Adipose tissue (tissue), 3 donors: ENCODE measurements around the gene C1orf167. TPM values are rescaled to one million over a fixed set of nuclear protein-coding genes. Genes with fewer than 3 reads are reported as not detected.

ENCODE experiments used
- H3K27ac ChIP-seq: one replicate; pipeline ENCODE4 v1.5.1; 2013; ENCODE audit warnings: low read depth, low read length
- WGBS, 3 donors: extraction: QIAGEN DNeasy Blood & Tissue Kit; methylation state at CpG; one replicate each; pipeline ENCODE4 v1.1.7; 2013; 5-methylcytosine and 5-hydroxymethylcytosine counted together
- polyA plus RNA-seq, 3 donors: library from polyadenylated mRNA; stranded (reverse); fragments of 200-250 nt; gene quantifications; one replicate each; pipeline ENCODE4 v1.2.3, GENCODE V29; 2013
- donor health status: healthy with polysubstance abuse.
- donor health status: Bipolar disorder and iron deficiency.
- donor health status: healthy.

The C1orf167 gene
- polyA plus RNA-seq, 3 donors: 0.83 to 2.7 (median 2.1) TPM

DNA sequence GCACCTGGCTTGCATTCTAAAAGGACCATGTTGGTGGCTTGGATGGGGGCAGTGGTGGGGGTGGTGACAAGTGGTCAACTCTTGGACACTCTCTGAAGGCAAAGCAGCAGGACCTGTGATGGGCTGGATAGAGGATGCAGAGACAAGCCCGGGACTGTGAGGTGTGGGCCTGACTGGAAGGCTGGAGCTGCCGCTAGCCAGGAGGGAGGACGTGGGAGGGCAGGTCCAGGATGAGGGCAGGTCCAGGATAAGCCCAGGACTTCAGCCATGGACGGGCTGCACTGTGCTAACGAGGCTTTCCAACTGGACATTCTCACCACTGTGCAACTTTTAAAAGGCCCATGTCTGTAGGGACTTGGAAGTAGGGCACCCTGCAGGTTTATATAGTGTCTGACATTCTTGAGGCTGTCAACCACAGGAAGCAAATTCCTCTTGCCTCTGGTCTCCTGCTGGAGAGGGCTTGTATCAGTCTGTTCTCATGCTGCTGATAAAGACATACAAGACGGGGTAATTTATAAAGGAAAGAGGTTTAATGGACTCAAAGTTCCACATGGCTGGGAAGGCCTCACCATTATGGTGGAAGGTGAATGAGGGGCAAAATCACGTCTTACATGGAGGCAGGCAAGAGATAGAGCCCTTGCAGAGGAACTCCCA is 8.3 kb upstream of the C1orf167 start:
- H3K27ac ChIP-seq: no peak overlapping the region
- 42 to 59% (median 49%) methylated on average over 7 of the region's 7 CpGs for WGBS, 3 donors

- WGBS, 3 donors: 84 to 97% (median 91%) methylated on average over 1 of the region's 1 CpG
- H3K27ac ChIP-seq: no peak overlapping the region
These were observed 4.9 kb upstream of the C1orf167 start for GRCh38 chr1:11757047-11757446.

- WGBS, 3 donors: 89 to 94% (median 92%) methylated on average over 4 of the region's 4 CpGs
- no peak overlapping the region for H3K27ac ChIP-seq
These were observed 2.2 kb upstream of the C1orf167 start for GRCh38 chr1:11759791-11760190.

DNA sequence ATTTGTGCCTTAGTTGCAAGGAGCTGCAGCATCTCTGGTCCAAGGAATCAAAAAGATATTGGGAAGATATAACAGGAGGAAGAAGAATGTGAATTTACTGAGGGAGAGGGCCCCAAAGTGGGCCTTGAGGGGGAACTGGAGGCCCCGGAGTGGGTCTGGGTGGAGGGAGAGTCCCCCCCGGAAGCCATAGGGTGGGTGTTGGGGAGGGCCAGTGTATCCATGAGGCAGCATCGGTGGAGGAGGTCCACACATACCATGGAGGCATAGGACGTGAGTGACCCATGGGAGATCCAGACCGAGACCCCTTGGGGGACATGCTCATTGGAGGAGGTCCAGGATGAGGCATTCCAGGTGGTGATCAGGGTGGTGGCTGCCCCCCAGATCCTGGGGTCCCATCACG is 708 bp upstream of the C1orf167 start:
- no peak overlapping the region for H3K27ac ChIP-seq

GRCh38 chr1:11764115-11764514 is 2.1 kb downstream of the C1orf167 start:
- WGBS, 3 donors: 91 to 95% (median 94%) methylated on average over 3 of the region's 3 CpGs
- no peak overlapping the region for H3K27ac ChIP-seq

More for the DNA sequence above, 708 bp upstream of the C1orf167 start:
- WGBS, 3 donors: 85 to 88% (median 87%) methylated on average over 6 of the region's 6 CpGs

DNA sequence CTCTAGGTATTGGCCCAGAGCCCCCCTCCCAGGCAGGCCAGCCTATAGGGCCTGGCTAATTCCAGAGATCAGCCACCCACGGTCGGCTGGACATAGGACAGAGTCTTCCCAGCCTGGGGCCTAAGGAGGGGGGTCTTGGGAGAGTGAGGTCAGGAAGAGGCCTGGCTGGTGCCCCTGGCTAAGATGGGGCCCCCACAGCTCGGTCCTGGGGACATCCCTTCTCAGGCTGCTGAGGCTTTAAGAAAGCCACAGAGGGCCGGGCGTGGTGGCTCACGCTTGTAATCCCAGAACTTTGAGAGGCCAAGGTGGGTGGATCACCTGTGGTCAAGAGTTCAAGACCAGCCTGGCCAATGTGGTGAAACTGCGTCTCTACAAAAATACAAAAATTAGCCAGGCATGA is 2.5 kb downstream of the C1orf167 start:
- WGBS, 3 donors: 84 to 90% (median 85%) methylated on average over 7 of the region's 7 CpGs

GRCh38 chr1:11765661-11766428 is 3.9 kb downstream of the C1orf167 start:
- no peak overlapping the region for H3K27ac ChIP-seq
- WGBS, 3 donors: 85 to 89% (median 88%) methylated on average over 19 of the region's 19 CpGs

More for the DNA sequence above, 2.5 kb downstream of the C1orf167 start:
- H3K27ac ChIP-seq: no peak overlapping the region

DNA sequence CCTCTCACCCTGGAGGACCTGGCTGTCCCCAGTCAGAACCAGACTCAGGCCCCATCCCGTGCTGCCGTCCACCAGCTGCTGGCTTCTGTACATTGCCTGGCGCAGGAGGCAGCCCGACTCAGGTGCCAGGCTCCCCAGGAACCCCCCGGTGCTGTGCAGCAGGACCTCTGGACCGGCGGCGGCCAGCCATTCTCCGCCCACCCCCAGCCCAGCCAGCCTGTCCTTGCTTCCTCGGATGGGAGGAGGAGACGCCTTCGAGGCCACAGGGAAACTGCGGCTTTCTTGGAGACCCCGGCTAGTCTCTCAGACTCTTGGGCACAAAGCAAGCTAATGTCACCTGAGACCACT is 4.4 kb downstream of the C1orf167 start:
- 83 to 88% (median 83%) methylated on average over 10 to 14 of the region's 14 CpGs for WGBS, 3 donors
- H3K27ac ChIP-seq: no peak overlapping the region

DNA sequence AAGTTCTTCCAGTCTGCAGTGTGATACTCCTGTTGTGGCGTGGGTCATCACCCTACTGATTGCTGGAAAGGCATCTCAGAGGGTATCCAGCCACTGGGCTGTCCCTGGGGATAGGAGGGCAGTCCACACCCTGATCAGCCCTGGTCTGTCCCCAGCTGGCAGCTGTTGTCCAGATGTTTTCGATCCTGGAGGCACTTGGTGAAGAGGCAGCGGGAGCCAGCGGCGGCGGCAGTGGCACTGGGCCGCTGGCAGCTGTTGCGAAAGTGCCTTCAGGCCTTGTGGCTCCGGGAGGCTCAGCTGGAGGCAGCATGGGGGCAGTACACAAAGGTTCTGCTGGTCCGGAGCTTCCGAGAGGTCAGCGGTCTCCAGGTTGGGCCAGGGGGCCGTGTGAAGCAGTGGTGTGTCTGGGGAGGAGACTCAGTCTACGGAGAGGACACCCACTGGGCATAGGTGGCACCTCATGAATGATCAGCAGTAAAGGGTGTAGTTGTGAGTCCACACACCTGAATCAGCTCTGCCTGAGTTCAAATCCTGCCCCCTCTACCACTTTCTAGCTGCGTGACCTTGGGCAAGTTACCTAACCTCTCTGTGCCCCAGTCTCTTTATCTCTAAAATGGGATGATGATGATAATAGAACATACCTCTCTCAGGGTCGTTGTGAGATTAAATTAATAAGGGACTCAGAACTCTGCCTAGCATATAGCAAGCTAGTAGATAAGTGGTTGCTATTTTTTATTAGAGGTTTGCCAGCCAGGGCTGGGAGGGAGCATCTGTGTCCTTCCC is 6.1 kb downstream of the C1orf167 start:
- no peak overlapping the region for H3K27ac ChIP-seq
- WGBS, 3 donors: 76 to 78% (median 78%) methylated on average over 16 of the region's 16 CpGs

- WGBS, 3 donors: 44 to 55% (median 51%) methylated on average over 4 of the region's 4 CpGs
These were observed 6.8 kb downstream of the C1orf167 start for GRCh38 chr1:11768821-11769220.

DNA sequence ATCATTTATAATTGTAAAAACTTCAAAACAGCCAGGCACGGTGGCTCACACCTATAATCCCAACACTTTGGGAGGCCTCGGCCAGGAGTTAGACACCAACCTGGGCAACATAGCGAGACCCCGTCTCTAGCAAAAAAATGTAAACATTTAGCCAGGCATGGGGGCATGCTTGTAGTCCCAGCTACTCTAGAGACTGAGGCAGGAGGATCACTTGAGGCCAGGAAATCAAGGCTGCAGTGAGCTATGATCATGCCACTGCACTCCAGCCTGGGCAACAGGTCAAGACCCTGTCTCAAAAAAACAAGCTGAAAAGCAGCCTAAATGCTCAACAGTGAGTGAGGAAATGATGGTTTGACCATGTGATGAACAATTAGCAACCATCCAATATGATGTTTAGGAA is 7.3 kb downstream of the C1orf167 start:
- 76 to 80% (median 76%) methylated on average over 4 of the region's 4 CpGs for WGBS, 3 donors
- no peak overlapping the region for H3K27ac ChIP-seq

More at GRCh38 chr1:11768821-11769220, 6.8 kb downstream of the C1orf167 start:
- H3K27ac ChIP-seq: no peak overlapping the region

DNA sequence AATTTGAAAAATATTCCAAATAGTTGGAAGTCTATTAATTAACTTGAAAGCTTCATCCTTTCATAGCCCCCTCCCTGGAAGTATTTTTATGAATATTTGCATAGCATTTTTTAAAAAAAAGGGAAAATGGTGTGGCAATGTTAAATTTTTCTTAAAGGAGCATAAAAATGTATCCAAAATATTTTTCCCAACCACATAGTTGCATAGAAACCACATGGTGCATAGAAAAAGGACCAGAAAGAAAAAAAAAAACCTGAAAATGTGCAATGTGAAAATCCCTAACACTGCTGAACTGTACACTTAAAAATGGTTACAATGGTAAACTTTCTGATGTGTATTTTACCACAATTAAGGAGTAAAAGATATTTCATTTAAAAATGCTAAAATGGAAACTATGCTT is 8.0 kb downstream of the C1orf167 start:
- no peak overlapping the region for H3K27ac ChIP-seq

GRCh38 chr1:11771481-11772043 is 9.6 kb downstream of the C1orf167 start:
- no peak overlapping the region for H3K27ac ChIP-seq
- WGBS, 3 donors: 63 to 79% (median 67%) methylated on average over 11 of the region's 11 CpGs

DNA sequence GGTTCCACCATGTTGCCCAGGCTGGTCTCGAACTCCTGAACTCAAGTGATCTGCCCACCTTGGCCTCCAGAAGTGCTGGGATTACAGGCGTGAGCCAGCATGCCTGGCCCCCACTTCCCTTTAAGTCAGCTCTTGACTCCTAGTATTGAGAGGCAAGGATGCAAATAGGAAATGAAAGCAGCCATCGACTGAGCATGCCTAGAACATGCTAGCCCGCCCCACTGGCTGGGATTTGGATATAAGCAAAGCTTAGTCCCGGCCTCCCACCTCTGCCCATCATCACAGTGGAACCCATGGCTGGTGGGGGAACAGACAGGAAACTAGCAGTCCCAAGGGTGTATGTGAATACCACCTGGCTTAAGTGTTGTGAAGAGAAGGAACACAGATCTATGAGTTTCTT is 10.5 kb downstream of the C1orf167 start:
- WGBS, 3 donors: 64 to 77% (median 65%) methylated on average over 5 of the region's 5 CpGs

DNA sequence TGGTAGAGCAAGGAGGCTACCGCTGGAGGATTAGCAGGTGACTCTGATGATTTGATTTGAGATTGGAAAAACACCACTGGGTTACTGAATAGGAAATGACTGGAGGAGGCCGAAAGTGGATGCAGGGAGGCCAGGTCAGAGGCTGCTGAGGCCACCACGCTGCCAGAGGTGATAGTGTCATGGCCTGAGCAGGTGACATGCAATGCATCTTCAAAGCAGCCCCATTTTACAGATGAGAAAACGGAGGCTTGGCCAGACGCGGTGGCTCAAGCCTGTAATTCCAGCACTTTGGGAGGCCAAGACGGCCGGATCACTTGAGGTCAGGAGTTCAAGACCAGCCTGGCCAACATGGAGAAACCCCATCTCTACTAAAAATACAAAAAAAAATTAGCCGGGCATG is 12.8 kb downstream of the C1orf167 start:
- no peak overlapping the region for H3K27ac ChIP-seq
- 85 to 95% (median 88%) methylated on average over 9 of the region's 9 CpGs for WGBS, 3 donors

More for the DNA sequence above, 10.5 kb downstream of the C1orf167 start:
- no peak overlapping the region for H3K27ac ChIP-seq

GRCh38 chr1:11777658-11778322 is 15.8 kb downstream of the C1orf167 start:
- WGBS, 3 donors: 60 to 93% (median 92%) methylated on average over 6 to 8 of the region's 8 CpGs
- H3K27ac ChIP-seq: no peak overlapping the region

GRCh38 chr1:11778336-11778735 is 16.3 kb downstream of the C1orf167 start:
- H3K27ac ChIP-seq: no peak overlapping the region
- WGBS, 3 donors: 95 to 97% (median 96%) methylated on average over 9 of the region's 9 CpGs

GRCh38 chr1:11778844-11779623 is 17.0 kb downstream of the C1orf167 start:
- 89 to 93% (median 93%) methylated on average over 8 to 15 of the region's 15 CpGs for WGBS, 3 donors
- no peak overlapping the region for H3K27ac ChIP-seq
